Sigmoid colon (tissue), 4 donors: Measurements from ENCODE around the gene TWF2.

Source experiments
- EP300 ChIP-seq, 4 donors: sonication (generic); formaldehyde crosslinking; IDR thresholded peaks; one replicate each; pipeline ENCODE4 v1.6.1; 2017; ENCODE audit warnings: antibody characterized with exemption in 4 of 4
- POLR2A ChIP-seq, 2 donors: fragments of 450-650 bp; IDR thresholded peaks; one replicate each; pipeline ENCODE4 v1.6.1; 2016; ENCODE audit warnings: antibody characterized with exemption in 2 of 2, mild to moderate bottlenecking in 2 of 2, moderate library complexity in 2 of 2
- POLR2AphosphoS5 ChIP-seq, 4 donors: sonication (generic); formaldehyde crosslinking; IDR thresholded peaks; one replicate each; pipeline ENCODE4 v1.6.1; 2017; ENCODE audit warnings: antibody characterized with exemption in 4 of 4
- TF ChIP-seq, protein P1 (sequence below), 4 experiments: fragments of 450-650 bp in 3 of 4; fragments of 200-600 bp in 1 of 4; IDR thresholded peaks; one replicate each; pipeline ENCODE4 v1.5.1; 2016 to 2019; ENCODE audit warnings: antibody characterized with exemption in 4 of 4, mild to moderate bottlenecking in 3 of 4, moderate library complexity in 2 of 4

DNA sequence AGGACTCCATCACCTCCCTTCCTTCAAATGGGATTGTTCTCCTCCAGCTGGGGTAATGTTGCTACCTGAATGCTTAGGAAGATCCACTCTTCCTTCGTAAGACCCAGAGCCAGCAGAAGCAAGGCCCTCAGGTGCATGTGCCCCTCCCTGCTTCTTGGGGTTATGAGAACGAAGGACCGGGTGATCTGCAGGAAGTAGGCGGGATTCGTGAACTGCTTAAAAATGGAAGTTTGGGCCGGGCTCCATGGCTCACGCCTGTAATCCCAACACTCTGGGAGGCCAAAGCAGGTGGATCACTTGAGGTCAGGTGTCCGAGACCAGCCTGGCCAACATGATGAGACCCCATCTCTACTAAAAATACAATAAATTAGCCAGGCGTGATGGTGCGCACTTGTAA lies 21.6 kb downstream of the TWF2 start:
- TF ChIP-seq, protein P1, sequence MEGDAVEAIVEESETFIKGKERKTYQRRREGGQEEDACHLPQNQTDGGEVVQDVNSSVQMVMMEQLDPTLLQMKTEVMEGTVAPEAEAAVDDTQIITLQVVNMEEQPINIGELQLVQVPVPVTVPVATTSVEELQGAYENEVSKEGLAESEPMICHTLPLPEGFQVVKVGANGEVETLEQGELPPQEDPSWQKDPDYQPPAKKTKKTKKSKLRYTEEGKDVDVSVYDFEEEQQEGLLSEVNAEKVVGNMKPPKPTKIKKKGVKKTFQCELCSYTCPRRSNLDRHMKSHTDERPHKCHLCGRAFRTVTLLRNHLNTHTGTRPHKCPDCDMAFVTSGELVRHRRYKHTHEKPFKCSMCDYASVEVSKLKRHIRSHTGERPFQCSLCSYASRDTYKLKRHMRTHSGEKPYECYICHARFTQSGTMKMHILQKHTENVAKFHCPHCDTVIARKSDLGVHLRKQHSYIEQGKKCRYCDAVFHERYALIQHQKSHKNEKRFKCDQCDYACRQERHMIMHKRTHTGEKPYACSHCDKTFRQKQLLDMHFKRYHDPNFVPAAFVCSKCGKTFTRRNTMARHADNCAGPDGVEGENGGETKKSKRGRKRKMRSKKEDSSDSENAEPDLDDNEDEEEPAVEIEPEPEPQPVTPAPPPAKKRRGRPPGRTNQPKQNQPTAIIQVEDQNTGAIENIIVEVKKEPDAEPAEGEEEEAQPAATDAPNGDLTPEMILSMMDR (IDR thresholded peaks at IDR 0.05): no peak
- no peak for TF ChIP-seq EP300 (IDR thresholded peaks at IDR 0.05)
- TF ChIP-seq POLR2AphosphoS5 (IDR thresholded peaks at IDR 0.05): no peak
- TF ChIP-seq POLR2A (IDR thresholded peaks at IDR 0.05): no peak
